ENCODE results near the gene CUEDC1. TPM values are rescaled to one million over a fixed set of nuclear protein-coding genes. Genes with fewer than 3 reads are reported as not detected.

CUEDC1 gene
- total and polyA plus RNA-seq, 2 of the 4 experiments (the other 2 are of a cell fraction) = 4.1 to 21.2 TPM

DNA sequence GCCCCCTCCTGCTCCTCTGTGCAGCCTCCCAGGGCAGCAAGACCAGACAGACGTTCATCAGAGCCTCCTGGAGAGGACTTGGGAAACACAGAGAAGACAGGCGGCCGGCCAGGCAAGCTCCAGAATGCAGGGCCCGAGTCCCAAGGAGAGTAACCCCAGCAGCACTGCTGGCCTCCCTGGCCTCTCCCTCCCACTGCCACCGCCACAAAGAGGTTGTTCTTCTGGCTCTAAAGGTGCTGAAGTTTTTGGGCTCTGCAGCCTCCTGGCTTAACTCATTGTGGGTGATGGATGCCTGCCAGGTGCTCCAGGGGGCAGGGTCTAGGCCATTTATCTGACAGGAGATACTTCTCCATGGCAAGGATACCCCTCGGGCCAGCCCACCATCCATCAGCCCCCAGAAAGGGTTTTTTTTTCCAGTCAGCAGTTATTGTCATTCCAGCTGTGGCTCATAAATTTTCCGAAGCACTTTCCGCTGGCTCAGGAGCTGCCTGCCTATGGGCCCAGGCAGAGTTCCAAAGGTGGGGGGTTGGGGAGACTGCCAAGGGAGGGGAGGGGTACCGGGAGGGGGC lies 73.3 kb downstream of the CUEDC1 start:
- Histone ChIP-seq H4K5ac (ENCODE audit: low read depth, low read length) (peak overlapping the region; percentile 59), H3K4me1 (ENCODE audit: control insufficient read depth, insufficient read depth, low read length) (peaks cover 38% of the 10 kb centered on the region), H3K27ac (ENCODE audit: insufficient read depth, low read length) (peak overlapping the region; percentile 94), H3K18ac (ENCODE audit: low read depth, low read length) (peak overlapping the region; percentile 69), H2BK5ac (ENCODE audit: low read depth, low read length, poor library complexity, severe bottlenecking) (peak overlapping the region; percentile 95), H2AFZ (replicated peaks; ENCODE audit: low read length, poor library complexity) (peak overlapping the region; percentile 29), H2BK120ac (ENCODE audit: low read depth, low read length) (peak overlapping the region; percentile 98), H3K36me3 (ENCODE audit: control insufficient read depth, insufficient read depth, low read length) (peaks cover 19% of the 10 kb centered on the region), H3K9ac (ENCODE audit: low read depth, low read length) (peak overlapping the region; percentile 55), H3K23ac (ENCODE audit: low read depth, low read length) (peak overlapping the region; percentile 94), H2BK15ac (ENCODE audit: low read depth, low read length) (peak overlapping the region; percentile 66; the same call in 2 of the 3 replicates), H2BK20ac (ENCODE audit: low read depth, low read length) (peak overlapping the region; percentile 98), H3K79me1 (ENCODE audit: low read depth in 1 of 2, low read length in 2 of 2) (peaks cover 17 to 65% of the 10 kb centered on the region in 2 experiments), H3K14ac (replicated peaks; ENCODE audit: low read depth, low read length) (peak overlapping the region; percentile 88), H3K9me1 (ENCODE audit: insufficient read depth, low read length) (peaks cover 28% of the 10 kb centered on the region), H3K9me3 (ENCODE audit: control insufficient read depth, insufficient read depth, low read length) (no peaks in the 10 kb centered on the region), H3K4me2 (ENCODE audit: low read depth, low read length) (peak overlapping the region; percentile 25; the same call in 1 of the 2 replicates), H3K27me3 (ENCODE audit: control insufficient read depth, insufficient read depth, low read length) (no peaks in the 10 kb centered on the region), H4K8ac (ENCODE audit: low read depth in 2 of 2, low read length in 2 of 2) (peak overlapping the region; percentile 78 to 91), H3K56ac (ENCODE audit: extremely low read depth, insufficient read depth, low read length) (peak overlapping the region; percentile 80; the same call in 1 of the 2 replicates), H4K20me1 (ENCODE audit: insufficient read depth, low read length) (no peaks in the 10 kb centered on the region; the same call in 1 of the 2 replicates), H2AK9ac (replicated peaks; ENCODE audit: low read depth, low read length, poor library complexity) (peak overlapping the region; percentile 97), H3K4ac (ENCODE audit: low read depth, low read length) (peak overlapping the region; percentile 98), H2AK5ac (ENCODE audit: low read depth, low read length) (peak overlapping the region; percentile 90), H3K4me3 (ENCODE audit: insufficient read depth, low read depth, low read length) (no peak overlapping the region), H4K91ac (ENCODE audit: insufficient read depth, low read depth, low read length) (peak overlapping the region; percentile 97)
- ATAC-seq (ENCODE audit: low read depth) (peak; percentile 3), DNase-seq (no peak)
- dilution Hi-C loops (cut with HindIII; ENCODE audit: low sequenced_read_pairs, unreplicated experiment) (no loop called here), intact Hi-C loops (cut with micrococcal nuclease) (loop anchor here (1.0 kb wide), 1 partner anchor 7 kb away; no protein-coding TSS in a partner anchor), in situ Hi-C loops (cut with MboI; ENCODE audit: low sequenced_read_pairs) (no loop called here)
- no TSS peak for BruUV-seq (replicated peaks)
- 20% methylated on average over 2 of the region's 9 CpGs; no CpG with 5 or more reads in 1 of the 2 experiments for WGBS, 2 experiments (ENCODE audit: extremely low coverage in 2 of 2, insufficient read length in 1 of 2)
- peak; percentile 25; the same call in 1 of the 2 replicates for TF ChIP-seq MAFK (IDR thresholded peaks at IDR 0.05; ENCODE audit: low read depth, low read length)
- no peak for TF ChIP-seq BHLHE40 (IDR thresholded peaks at IDR 0.05; ENCODE audit: low read depth, low read length)
- TF ChIP-seq CEBPB (IDR thresholded peaks at IDR 0.05; ENCODE audit: low read depth, low read length) = no peak
- ChIA-PET POLR2A (ENCODE audit: unreplicated experiment) (no interaction called here), CTCF (interaction anchor here (1.1 to 1.8 kb wide), 2 partner anchors 11 to 73 kb away, joined by 3 to 8 read pairs; no protein-coding TSS in a partner anchor)

Data from IMR-90 (cell line).